Fibroblast of lung (primary cell): ENCODE measurements around the gene RAPH1.
"Not testable (repeated sequence)": the region's sequence is repeated elsewhere in the genome, so short reads cannot be mapped to it uniquely, and the experiment has no call there.

Experiments used
- CTCF ChIP-seq, 2 donors: IDR thresholded peaks in 1 of 2; conservative IDR thresholded peaks in 1 of 2; 1 replicate in 1 of 2; 2 replicates in 1 of 2; pipeline ENCODE4 v1.5.1; 2011 to 2012; ENCODE audit warnings: low read length in 2 of 2, control low read depth in 1 of 2, inconsistent platforms in 1 of 2, low read depth in 1 of 2, mild to moderate bottlenecking in 1 of 2
- EZH2 ChIP-seq: IDR thresholded peaks from 2 replicates; pipeline ENCODE4 v1.5.1; 2012; ENCODE audit warnings: low read length, control low read depth, mild to moderate bottlenecking; ENCODE audit errors: missing control alignments

- not testable (repeated sequence) for TF ChIP-seq CTCF (conservative IDR thresholded peaks at IDR 0.05 in 1 of 2, IDR thresholded peaks at IDR 0.05 in 1 of 2; ENCODE audit: low read depth in 1 of 2, low read length in 2 of 2); EZH2
These were observed 162.4 kb downstream of the RAPH1 start for GRCh38 chr2:203372706-203373105.
